Erythroblast (primary cell): ENCODE data around the gene CEP68.

Experiments
- GATA1 ChIP-seq: IDR thresholded peaks from 2 replicates; pipeline ENCODE4 v1.6.1; 2011; ENCODE audit warnings: low read depth, mild to moderate bottlenecking, control low read depth, low read length, moderate library complexity
- POLR2A ChIP-seq: IDR thresholded peaks from 2 replicates; pipeline ENCODE4 v1.6.1; 2011; ENCODE audit warnings: mild to moderate bottlenecking, low read length

GRCh38 chr2:65033178-65033577 is 23.0 kb upstream of the CEP68 start:
- TF ChIP-seq POLR2A, result no peak
- no peak for TF ChIP-seq GATA1
